Measurements from ENCODE around the gene NUDT19. TPM values are rescaled to one million over a fixed set of nuclear protein-coding genes. Genes with fewer than 3 reads are reported as not detected.

NUDT19 gene
- total RNA-seq, 1 experiment from 2014 or later = 33.4 TPM

GRCh38 chr19:32720216-32720935 is 28.8 kb downstream of the NUDT19 start:
- Mint-ChIP-seq H3K9me3 (ENCODE audit: unreplicated experiment) (no peaks in the 10 kb centered on the region), H3K36me3 (ENCODE audit: insufficient read depth, unreplicated experiment) (peaks cover 10% of the 10 kb centered on the region), H3K4me1 (ENCODE audit: insufficient read depth, unreplicated experiment) (no peaks in the 10 kb centered on the region), H3K4me3 (ENCODE audit: unreplicated experiment) (no peak overlapping the region), H3K27me3 (ENCODE audit: insufficient read depth, unreplicated experiment) (no peaks in the 10 kb centered on the region), H3K27ac (ENCODE audit: low read depth, unreplicated experiment) (no peak overlapping the region)
- intact Hi-C loops (cut with micrococcal nuclease) = no loop called here
- POLR2A ChIA-PET = no interaction called here
- TF ChIP-seq CTCF (IDR thresholded peaks at IDR 0.05; ENCODE audit: unreplicated experiment) = no peak
- DNase-seq (ENCODE audit: unreplicated experiment) = no peak
- no TSS peak for BruUV-seq (replicated peaks)
- CTCF ChIA-PET = no interaction called here

GRCh38 chr19:32720936-32721250 is 29.3 kb downstream of the NUDT19 start:
- Mint-ChIP-seq H3K36me3 (ENCODE audit: insufficient read depth, unreplicated experiment) (peaks cover 8% of the 10 kb centered on the region), H3K4me1 (ENCODE audit: insufficient read depth, unreplicated experiment) (no peaks in the 10 kb centered on the region), H3K27me3 (ENCODE audit: insufficient read depth, unreplicated experiment) (no peaks in the 10 kb centered on the region), H3K4me3 (ENCODE audit: unreplicated experiment) (no peak overlapping the region), H3K9me3 (ENCODE audit: unreplicated experiment) (no peaks in the 10 kb centered on the region), H3K27ac (ENCODE audit: low read depth, unreplicated experiment) (no peak overlapping the region)
- no peak for TF ChIP-seq CTCF (IDR thresholded peaks at IDR 0.05; ENCODE audit: unreplicated experiment)
- intact Hi-C loops (cut with micrococcal nuclease) = no loop called here
- ChIA-PET POLR2A (no interaction called here), CTCF (no interaction called here)
- DNase-seq (ENCODE audit: unreplicated experiment) = no peak
- no TSS peak for BruUV-seq (replicated peaks)

GRCh38 chr19:32735936-32736335 is 44.3 kb downstream of the NUDT19 start:
- CTCF ChIA-PET = no interaction called here
- no peak for TF ChIP-seq CTCF (IDR thresholded peaks at IDR 0.05; ENCODE audit: unreplicated experiment)
- BruUV-seq (replicated peaks) = no TSS peak
- Mint-ChIP-seq H3K4me3 (ENCODE audit: unreplicated experiment) (no peak overlapping the region), H3K4me1 (ENCODE audit: insufficient read depth, unreplicated experiment) (no peaks in the 10 kb centered on the region), H3K9me3 (ENCODE audit: unreplicated experiment) (no peaks in the 10 kb centered on the region), H3K36me3 (ENCODE audit: insufficient read depth, unreplicated experiment) (no peaks in the 10 kb centered on the region), H3K27me3 (ENCODE audit: insufficient read depth, unreplicated experiment) (no peaks in the 10 kb centered on the region), H3K27ac (ENCODE audit: low read depth, unreplicated experiment) (no peak overlapping the region)
- DNase-seq (ENCODE audit: unreplicated experiment) = no peak
- intact Hi-C loops (cut with micrococcal nuclease) = no loop called here
- POLR2A ChIA-PET = no interaction called here

GRCh38 chr19:32743021-32743420 is 51.4 kb downstream of the NUDT19 start:
- POLR2A ChIA-PET = no interaction called here
- CTCF ChIA-PET = interaction anchor here (0.7 kb wide), 2 partner anchors 18 to 112 kb away, joined by 3 to 4 read pairs; no protein-coding TSS in a partner anchor
- no peak overlapping the region for H3K27ac Mint-ChIP-seq (ENCODE audit: low read depth, unreplicated experiment)
- intact Hi-C loops (cut with micrococcal nuclease) = no loop called here
- no peaks in the 10 kb centered on the region for H3K36me3 Mint-ChIP-seq (ENCODE audit: insufficient read depth, unreplicated experiment)
- BruUV-seq (replicated peaks) = no TSS peak
- H3K27me3 Mint-ChIP-seq (ENCODE audit: insufficient read depth, unreplicated experiment) = no peaks in the 10 kb centered on the region
- H3K4me1 Mint-ChIP-seq (ENCODE audit: insufficient read depth, unreplicated experiment) = no peaks in the 10 kb centered on the region
- DNase-seq (ENCODE audit: unreplicated experiment) = no peak
- no peak overlapping the region for H3K4me3 Mint-ChIP-seq (ENCODE audit: unreplicated experiment)
- H3K9me3 Mint-ChIP-seq (ENCODE audit: unreplicated experiment) = no peaks in the 10 kb centered on the region
- no peak for TF ChIP-seq CTCF (IDR thresholded peaks at IDR 0.05; ENCODE audit: unreplicated experiment)

All from MCF 10A (cell line).